Cardiac ventricle fibroblast (primary cell): ENCODE measurements around the gene INTS2. TPM values are rescaled to one million over a fixed set of nuclear protein-coding genes. Genes with fewer than 3 reads are reported as not detected.

Source experiments
- total RNA-seq: library from RNA; depleted of rRNA; stranded (reverse); fragments of >200 nt; gene quantifications from 2 replicates; pipeline ENCODE4 v1.2.3, GENCODE V29; 2015

INTS2 gene, protein sequence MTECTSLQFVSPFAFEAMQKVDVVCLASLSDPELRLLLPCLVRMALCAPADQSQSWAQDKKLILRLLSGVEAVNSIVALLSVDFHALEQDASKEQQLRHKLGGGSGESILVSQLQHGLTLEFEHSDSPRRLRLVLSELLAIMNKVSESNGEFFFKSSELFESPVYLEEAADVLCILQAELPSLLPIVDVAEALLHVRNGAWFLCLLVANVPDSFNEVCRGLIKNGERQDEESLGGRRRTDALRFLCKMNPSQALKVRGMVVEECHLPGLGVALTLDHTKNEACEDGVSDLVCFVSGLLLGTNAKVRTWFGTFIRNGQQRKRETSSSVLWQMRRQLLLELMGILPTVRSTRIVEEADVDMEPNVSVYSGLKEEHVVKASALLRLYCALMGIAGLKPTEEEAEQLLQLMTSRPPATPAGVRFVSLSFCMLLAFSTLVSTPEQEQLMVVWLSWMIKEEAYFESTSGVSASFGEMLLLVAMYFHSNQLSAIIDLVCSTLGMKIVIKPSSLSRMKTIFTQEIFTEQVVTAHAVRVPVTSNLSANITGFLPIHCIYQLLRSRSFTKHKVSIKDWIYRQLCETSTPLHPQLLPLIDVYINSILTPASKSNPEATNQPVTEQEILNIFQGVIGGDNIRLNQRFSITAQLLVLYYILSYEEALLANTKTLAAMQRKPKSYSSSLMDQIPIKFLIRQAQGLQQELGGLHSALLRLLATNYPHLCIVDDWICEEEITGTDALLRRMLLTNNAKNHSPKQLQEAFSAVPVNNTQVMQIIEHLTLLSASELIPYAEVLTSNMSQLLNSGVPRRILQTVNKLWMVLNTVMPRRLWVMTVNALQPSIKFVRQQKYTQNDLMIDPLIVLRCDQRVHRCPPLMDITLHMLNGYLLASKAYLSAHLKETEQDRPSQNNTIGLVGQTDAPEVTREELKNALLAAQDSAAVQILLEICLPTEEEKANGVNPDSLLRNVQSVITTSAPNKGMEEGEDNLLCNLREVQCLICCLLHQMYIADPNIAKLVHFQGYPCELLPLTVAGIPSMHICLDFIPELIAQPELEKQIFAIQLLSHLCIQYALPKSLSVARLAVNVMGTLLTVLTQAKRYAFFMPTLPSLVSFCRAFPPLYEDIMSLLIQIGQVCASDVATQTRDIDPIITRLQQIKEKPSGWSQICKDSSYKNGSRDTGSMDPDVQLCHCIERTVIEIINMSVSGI
- total RNA-seq: 5.7 and 6.9 TPM in 2 replicates

GRCh38 chr17:61927208-61928100 lies at the start of gene INTS2:
TSS of gene INTS2 (minus strand) at chr17:61927982. CDS start at chr17:61926644, 1,338 bp downstream.

GRCh38 chr17:61862975-61863800 lies 64.6 kb downstream of the INTS2 start, which contains the start of gene BRIP1:
TSS of gene BRIP1 (minus strand) at chr17:61863528. CDS start at chr17:61861539, 1,989 bp downstream.

Other genes with a start within 250 kb of the INTS2 start
- gene BRIP1, start 64.5 kb downstream of the INTS2 start, total RNA-seq: 1.4 TPM in 2 replicates
- 22.9 and 25.4 TPM in 2 replicates for gene MED13, start 137.3 kb upstream of the INTS2 start, total RNA-seq